Stimulated activated CD4-positive, alpha-beta T cell treated with anti-CD3 and anti-CD28 coated beads, Interleukin-15, amount 100 ng/mL, for 1 hour (primary cell): ENCODE results near the gene DLG2.

Experiments used
- DNase-seq, 2 donors: peaks; one replicate each; pipeline ENCODE4 v3.0.0-alpha.2; 2020; ENCODE audit warnings: low read depth in 1 of 2, low spot score in 1 of 2

DLG2 gene

DNA sequence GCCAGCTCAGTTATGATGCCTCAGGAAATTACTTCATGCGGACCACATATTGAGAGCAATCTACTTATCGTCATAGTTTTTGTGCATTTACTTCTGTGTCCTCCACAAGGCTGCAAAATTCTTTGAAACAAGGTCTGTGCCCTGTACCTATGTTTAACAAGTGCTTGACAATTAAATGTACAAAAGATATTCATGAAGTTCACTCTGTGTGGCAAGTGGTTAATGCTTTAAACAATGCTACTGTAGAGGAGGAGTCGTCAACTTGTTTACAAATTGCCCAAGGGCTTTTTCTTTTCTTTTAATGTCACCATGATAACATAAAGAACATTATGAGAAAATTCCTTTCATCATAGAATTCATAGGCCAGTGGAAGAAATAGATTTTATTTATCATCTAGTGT is 1469.5 kb downstream of the DLG2 start:
- DNase-seq = no peak

DNA sequence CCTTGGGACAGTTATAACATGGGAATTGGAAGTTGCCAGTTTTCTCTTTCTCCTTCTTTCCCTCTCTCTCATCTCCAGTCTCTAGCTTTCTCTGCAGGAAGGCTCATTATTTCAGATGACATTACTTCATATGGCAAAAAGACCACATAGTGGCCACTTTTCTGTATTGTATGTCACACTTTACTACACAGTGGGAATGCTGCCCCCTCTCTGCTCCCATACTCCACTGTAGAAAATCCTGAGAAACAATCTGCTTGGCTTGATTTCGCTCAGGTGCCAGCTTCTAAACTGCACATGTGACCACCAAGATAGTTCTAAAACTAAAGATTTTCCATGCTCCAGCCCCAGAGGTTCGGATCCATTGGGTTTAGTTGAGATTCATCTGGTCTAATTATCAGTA is 1480.3 kb downstream of the DLG2 start:
- DNase-seq = no peak

GRCh38 chr11:84145616-84146185 is 1481.4 kb downstream of the DLG2 start:
- no peak for DNase-seq

DNA sequence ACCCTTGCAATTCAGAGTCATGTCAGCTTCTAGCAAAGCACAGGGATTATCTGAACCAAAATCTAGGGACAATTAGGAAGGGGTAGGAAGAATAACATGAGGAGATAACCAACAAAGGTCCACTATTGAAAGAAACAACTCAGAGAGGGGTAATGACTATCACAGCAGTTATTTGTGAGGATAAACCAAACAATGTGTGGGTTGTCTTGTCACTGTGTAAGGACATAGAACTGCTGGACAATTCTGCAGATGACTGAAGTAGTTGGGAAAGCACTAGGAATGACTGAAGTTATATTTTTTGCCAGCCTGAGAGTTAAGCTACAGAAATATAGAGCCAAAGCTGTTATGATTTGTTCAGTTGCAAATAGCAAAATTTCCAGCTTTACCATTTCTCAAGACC is 1482.6 kb downstream of the DLG2 start:
- no peak for DNase-seq

DNA sequence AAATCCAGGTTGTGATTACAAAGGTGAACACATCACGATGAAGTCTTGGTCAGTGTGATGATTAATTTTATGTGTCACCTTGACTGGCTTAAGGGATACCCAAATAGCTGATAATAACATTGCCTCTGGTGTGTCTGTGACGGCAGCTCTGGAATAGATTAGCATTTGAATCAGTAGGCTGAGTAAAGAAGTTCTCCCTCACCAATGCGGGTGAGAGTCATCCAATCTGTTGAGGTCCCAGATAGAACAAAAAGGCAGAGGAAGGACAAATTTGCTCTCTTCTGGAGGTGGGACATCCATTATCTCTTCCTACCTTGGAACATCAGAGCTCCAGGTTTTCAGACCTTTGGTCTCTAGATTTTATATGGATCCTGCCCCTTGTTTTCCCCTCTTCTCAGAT is 1484.7 kb downstream of the DLG2 start:
- no peak for DNase-seq

- DNase-seq = no peak
Measured at GRCh38 chr11:84140386-84141169, 1486.6 kb downstream of the DLG2 start.

- no peak for DNase-seq
Measured at GRCh38 chr11:84137960-84138359, 1489.2 kb downstream of the DLG2 start.

DNA sequence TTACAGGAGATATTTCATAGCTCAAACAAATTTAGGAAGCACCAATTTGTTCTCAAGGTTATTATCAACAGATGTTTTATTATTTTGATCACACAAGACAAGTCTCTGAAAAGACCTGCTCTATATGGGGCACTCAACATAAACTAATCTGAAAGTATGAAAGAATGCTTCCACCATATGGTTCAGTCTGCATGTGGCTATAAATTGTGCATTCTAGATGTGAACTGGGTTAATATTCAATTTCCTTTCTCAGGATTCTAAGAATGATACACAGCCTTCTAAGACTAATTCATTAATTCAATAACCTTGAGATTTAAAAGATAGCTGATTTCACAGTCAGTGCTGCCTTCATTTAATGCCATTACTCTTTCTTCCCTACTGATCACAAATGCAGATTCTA is 1489.6 kb downstream of the DLG2 start:
- DNase-seq = no peak

DNA sequence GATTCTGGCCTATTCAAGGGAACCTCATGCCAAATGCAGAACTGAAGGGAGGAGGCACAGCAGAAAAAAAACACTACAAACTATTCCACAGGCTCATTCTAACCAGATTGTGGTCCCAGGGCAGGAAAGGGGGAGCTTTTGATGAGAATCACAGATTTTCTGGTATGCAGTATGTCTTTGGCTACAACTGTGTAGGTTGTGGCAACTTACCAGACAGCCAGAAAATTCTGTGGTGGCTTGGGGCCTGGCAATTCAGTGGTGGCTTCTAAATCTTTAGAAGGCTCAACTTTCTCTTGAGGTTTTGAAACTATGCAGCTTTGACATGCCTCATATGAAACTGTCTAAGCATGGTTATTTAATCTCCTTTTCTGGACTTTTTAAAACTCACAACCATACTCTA is 1490.2 kb downstream of the DLG2 start:
- DNase-seq = no peak

- DNase-seq = no peak
Measured at GRCh38 chr11:84130646-84131427, 1496.3 kb downstream of the DLG2 start.

- DNase-seq = no peak
Measured at GRCh38 chr11:84129961-84130576, 1497.1 kb downstream of the DLG2 start.

DNA sequence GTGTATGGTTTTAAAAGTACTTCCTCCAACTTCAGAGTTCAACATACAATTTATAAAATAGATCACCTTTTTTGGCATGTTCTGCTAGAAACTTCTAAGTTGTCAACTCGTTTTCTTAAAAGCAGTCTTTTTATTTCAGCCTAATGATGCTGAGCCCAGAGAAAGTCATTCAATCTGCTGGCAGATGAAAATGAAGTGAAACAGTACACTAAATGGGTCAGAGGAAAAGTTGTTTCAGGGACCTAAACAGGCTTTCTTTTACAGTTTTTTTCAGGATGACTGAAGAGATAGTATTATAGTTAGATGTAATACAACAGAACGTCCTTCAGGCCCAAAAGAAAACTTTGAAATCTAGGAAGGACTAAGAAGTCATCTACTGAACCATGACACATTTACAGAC is 1498.3 kb downstream of the DLG2 start:
- DNase-seq = no peak

DNA sequence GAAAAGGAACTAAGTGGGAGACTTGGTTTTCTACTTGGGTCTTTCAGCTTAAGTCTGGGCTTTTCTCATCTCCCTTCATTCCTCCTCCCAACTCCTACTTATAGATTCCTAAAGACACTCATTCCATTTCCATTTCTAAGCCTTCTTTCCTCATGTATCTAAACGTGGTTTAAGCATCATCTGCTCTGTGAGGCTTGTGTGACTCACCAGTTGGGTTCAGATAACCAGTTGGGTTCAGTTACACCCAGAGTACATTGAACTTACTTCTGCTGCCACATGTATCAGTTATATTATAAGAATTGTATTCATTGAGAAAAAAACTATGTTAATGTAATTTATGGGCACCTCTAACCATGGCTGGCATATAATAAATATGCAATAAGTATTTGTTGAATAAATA is 1509.8 kb downstream of the DLG2 start:
- no peak for DNase-seq

DNA sequence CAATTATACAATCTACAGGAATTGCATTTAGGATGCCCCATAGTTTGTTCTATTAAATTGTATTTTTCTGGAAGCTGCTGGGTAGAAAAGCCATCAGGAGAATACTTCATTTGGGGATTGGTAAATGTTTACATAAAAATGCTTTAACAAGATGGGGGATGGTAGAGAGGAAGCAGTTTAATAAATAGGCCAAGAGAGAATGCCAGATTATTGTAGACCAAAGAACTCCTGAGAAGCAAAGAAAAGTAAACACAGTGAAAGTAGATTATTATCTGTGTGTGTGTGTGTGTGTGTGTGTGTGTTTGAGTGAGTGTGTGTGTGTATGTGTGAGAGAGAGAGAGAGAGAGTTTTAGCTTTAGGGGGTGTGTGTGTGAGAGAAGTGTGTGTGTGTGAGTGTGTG is 1520.6 kb downstream of the DLG2 start:
- no peak for DNase-seq

DNA sequence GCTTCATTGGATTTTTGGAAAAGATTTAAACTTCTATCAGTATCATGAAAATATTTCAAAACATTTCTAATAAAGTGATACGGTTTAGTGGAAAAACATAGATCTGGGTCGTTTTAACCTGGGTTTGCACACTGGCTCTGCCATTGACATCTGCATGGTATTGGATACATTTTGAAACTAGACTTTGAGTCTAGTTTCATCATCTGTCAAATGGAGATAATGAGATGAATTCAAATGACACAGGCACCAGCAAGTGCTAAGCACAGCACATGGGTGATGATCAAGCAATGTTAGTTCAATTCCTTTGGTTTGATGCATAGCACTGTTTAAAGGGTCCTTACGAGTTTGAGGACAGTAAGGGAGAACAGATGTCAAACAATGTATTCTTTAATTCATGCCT is 1522.0 kb downstream of the DLG2 start:
- no peak for DNase-seq

DNA sequence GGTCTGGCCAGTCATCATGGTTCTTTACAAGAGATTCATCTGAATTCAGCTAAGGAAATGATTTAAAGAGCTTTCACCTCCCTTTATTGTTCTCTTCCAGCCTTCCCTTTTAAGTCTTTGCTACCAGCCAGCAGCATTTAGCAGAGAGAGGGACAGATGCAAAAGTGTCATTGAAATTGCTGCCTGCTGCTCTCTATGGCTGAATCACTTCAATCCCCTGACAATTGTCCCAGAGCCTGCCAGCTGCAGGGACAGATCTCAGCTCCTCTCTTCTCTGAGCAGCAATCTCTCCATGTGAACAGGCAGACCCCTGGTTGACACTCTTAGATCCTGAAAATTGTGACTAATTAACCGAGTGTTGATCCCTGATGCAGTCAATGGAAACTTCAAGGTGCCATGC is 1524.0 kb downstream of the DLG2 start:
- DNase-seq = no peak

GRCh38 chr11:84097186-84097585 is 1530.0 kb downstream of the DLG2 start:
- no peak for DNase-seq

DNA sequence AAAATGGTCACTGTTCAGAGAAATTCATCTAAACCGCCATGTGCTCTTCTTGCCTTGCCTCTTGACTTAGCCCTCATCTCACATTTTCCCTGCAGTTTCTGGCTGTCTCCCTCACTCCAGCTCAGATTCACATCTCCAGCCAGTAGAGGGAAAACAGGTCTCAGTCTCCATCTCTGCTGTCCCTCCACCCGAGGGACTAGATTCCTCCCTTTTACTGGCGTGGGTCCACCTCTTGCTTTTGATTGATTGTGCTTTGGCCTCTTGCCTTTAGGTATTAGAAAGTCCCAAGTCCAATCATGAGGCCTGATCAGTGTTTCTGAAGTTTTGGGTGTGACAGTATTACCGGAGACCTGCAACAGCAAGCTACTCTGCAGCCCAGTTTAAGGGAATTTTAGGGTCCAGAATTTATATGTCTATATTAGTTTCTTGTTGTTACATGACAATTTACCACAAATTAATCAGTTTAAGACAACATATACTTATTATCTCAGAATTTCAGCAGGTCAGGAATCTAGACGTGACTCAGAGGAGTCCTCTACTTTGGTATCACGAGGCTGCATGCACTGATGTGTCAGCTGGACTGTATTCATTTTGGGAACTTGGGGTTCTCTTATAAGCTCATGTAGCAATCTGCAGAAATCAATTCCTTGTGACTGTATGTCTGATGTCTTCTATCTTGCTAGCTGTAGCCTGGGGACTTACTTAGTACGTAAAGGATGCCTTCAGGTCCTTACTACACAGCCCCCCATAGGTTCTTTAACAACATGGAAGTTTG is 1535.7 kb downstream of the DLG2 start:
- no peak for DNase-seq

GRCh38 chr11:84089072-84090057 is 1537.8 kb downstream of the DLG2 start:
- DNase-seq = no peak

DNA sequence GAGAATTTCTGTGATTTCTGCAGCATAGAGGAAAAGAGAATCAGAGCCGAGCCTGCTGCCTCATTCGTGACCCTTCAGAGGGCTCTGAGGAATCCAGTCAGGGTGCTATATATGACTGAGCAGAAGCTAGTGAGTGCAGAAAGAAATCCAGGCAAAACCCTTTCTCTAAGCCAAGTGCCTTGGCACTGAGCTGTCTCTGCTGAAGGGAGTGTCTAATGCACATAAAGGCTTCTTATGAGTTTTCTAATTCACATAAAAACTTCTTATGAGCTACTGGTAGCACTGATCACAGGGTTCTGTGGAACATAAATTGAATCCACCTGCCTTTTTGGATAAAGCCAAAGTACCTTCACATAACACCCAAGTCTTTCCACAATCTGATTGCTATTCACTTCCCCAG is 1555.3 kb downstream of the DLG2 start:
- DNase-seq = no peak
